Astrocyte of the hippocampus (primary cell): Measurements from ENCODE around the gene DDX42.
"Not testable (repeated sequence)": the region's sequence is repeated elsewhere in the genome, so short reads cannot be mapped to it uniquely, and the experiment has no call there.

ENCODE experiments used
- DNase-seq: peaks from one replicate; pipeline ENCODE4 v3.0.0; 2011; ENCODE audit warnings: low read depth, low spot score

DDX42 gene

GRCh38 chr17:63775420-63775819, 1.4 kb downstream of the DDX42 start:
- DNase-seq = peak; percentile 14

- DNase-seq = peak; percentile 13
Measured at GRCh38 chr17:63780507-63780906, 6.5 kb downstream of the DDX42 start.

GRCh38 chr17:63780928-63781327, 7.0 kb downstream of the DDX42 start:
- DNase-seq = no peak

- DNase-seq = no peak
Measured at GRCh38 chr17:63783522-63783921, 9.6 kb downstream of the DDX42 start.

- DNase-seq = peak; percentile 31
Measured at GRCh38 chr17:63785556-63785955, 11.6 kb downstream of the DDX42 start.

GRCh38 chr17:63786117-63786516, 12.1 kb downstream of the DDX42 start:
- DNase-seq = no peak

GRCh38 chr17:63786971-63787711, 13.2 kb downstream of the DDX42 start:
- DNase-seq = no peak

- no peak for DNase-seq
Measured at GRCh38 chr17:63790057-63790456, 16.1 kb downstream of the DDX42 start.

GRCh38 chr17:63792055-63792729, 18.2 kb downstream of the DDX42 start:
- DNase-seq = no peak

GRCh38 chr17:63796375-63796774, 22.4 kb downstream of the DDX42 start:
- DNase-seq = not testable (repeated sequence)

GRCh38 chr17:63798572-63799106, 24.7 kb downstream of the DDX42 start:
- DNase-seq = no peak

- DNase-seq = no peak
Measured at GRCh38 chr17:63800783-63801182, 26.8 kb downstream of the DDX42 start.

GRCh38 chr17:63804328-63804727, 30.4 kb downstream of the DDX42 start:
- DNase-seq = no peak

GRCh38 chr17:63805591-63805990, 31.6 kb downstream of the DDX42 start:
- DNase-seq = no peak

- DNase-seq = no peak
Measured at GRCh38 chr17:63809970-63810369, 36.0 kb downstream of the DDX42 start.

GRCh38 chr17:63816123-63816522, 42.2 kb downstream of the DDX42 start:
- DNase-seq = no peak

GRCh38 chr17:63816669-63817068, 42.7 kb downstream of the DDX42 start:
- DNase-seq = no peak

- DNase-seq = no peak
Measured at GRCh38 chr17:63817736-63818385, 43.9 kb downstream of the DDX42 start.

GRCh38 chr17:63819131-63819530, 45.2 kb downstream of the DDX42 start:
- DNase-seq = no peak

GRCh38 chr17:63819585-63820537, 45.9 kb downstream of the DDX42 start:
- DNase-seq = no peak

- DNase-seq = no peak
Measured at GRCh38 chr17:63820963-63821561, 47.1 kb downstream of the DDX42 start.
